ENCODE results near the gene ARSA. TPM values are rescaled to one million over a fixed set of nuclear protein-coding genes. Genes with fewer than 3 reads are reported as not detected.

The ARSA gene
- total RNA-seq, 4 donors from 2014 or later = 8.8 to 17.8 (median 10.2) TPM

- intact Hi-C loops (cut with DNase I; ENCODE audit: low total_unique reads) (no loop called here), in situ Hi-C loops (cut with MboI; ENCODE audit: low sequenced_read_pairs in 4 of 4) (no loop called here)
- Histone ChIP-seq H3K27ac (peak within 1 kb of the TSS; percentile 89 to 98 (median 96)), H3K4me3 (peak within 1 kb of the TSS; percentile 62 to 81 (median 64)), H3K27me3 (no peaks in the 10 kb centered on the region), H3K4me1 (peaks cover 21 to 45% of the 10 kb centered on the region in 2 donors), H3K36me3 (peaks cover 0 to 23% of the 10 kb centered on the region in 2 donors), H3K9me3 (no peaks in the 10 kb centered on the region)
- TF ChIP-seq CTCF (IDR thresholded peaks at IDR 0.05 in 4 of 5, conservative IDR thresholded peaks at IDR 0.05 in 1 of 5) = peak in 1 of 5 experiments; percentile 17
- TF ChIP-seq POLR2A (IDR thresholded peaks at IDR 0.05) = peak; percentile 38 to 48
- peak; percentile 51 to 59 for ATAC-seq
- DNase-seq = peak; percentile 44 to 79
These were observed 49.8 kb downstream of the ARSA start, which contains the start of gene CPT1B for GRCh38 chr22:50577987-50578775. Gene CPT1B (minus strand): TSS chr22:50578427. CDS start chr22:50577915, 512 bp downstream.

GRCh38 chr22:50577697-50577986 lies 50.3 kb downstream of the ARSA start:
- Histone ChIP-seq H3K27ac (peak overlapping the region; percentile 89 to 98 (median 96)), H3K4me3 (peak overlapping the region; percentile 62 to 81 (median 64))

DNA sequence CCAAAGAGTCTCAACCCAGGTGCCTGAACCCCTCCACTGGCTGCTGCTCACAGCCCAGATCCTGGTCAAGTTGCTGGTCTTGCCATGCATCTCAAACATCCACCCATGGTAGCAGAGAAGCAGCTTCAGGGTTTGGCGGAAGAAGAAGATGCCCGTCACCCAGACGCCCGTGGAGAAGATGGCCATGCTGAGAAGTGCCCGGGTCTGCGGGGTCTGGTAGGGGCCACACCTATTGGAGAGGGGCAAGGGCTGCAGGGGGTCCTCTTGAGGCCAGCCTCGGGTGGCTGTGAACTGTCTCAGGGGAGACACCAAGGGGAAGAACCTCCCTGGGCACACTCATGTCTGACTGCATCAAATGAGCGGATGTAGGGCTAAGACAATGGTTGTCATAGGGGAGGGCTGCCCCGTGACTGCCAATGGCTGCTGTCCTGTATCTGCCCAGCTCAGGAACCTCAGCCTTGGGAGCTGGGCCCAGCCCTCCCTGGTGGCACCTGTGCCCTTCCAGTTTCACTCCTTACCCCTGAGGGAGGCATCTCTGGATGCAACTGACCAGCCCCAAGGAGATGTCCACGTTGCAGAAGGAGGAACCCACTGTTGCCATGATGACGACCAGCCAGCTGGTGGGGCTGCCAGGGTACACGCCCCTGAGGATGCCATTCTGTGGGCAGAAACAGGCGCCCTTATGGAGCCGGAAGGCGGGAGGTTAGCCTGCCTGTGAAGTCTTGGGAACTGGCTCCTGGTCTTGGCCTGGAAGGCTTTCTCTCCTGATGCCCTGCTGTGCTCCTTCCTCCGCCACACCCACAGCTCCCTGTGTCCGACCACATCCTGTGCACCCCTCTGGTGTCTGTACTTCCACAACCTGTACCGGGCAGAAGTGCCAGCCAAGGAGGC lies 50.9 kb downstream of the ARSA start:
- TF ChIP-seq CTCF (IDR thresholded peaks at IDR 0.05 in 4 of 5, conservative IDR thresholded peaks at IDR 0.05 in 1 of 5) (no peak), POLR2A (IDR thresholded peaks at IDR 0.05) (no peak)
- DNase-seq = no peak
- Histone ChIP-seq H3K27me3 (no peaks in the 10 kb centered on the region), H3K4me3 (peak overlapping the region; percentile 62 to 81 (median 64)), H3K27ac (peak overlapping the region; percentile 89 to 98 (median 96)), H3K4me1 (peaks cover 21 to 44% of the 10 kb centered on the region in 2 donors), H3K9me3 (no peaks in the 10 kb centered on the region), H3K36me3 (peaks cover 0 to 34% of the 10 kb centered on the region in 2 donors)
- in situ Hi-C loops (cut with MboI; ENCODE audit: low sequenced_read_pairs in 4 of 4) = no loop called here
- intact Hi-C loops (cut with DNase I; ENCODE audit: low total_unique reads) = no loop called here
- ATAC-seq = no peak

More at GRCh38 chr22:50577697-50577986, 50.3 kb downstream of the ARSA start:
- DNase-seq (no peak), ATAC-seq (no peak)
- no peaks in the 10 kb centered on the region for H3K9me3 ChIP-seq
- H3K36me3 ChIP-seq = peaks cover 0 to 28% of the 10 kb centered on the region in 2 donors
- peaks cover 21 to 44% of the 10 kb centered on the region in 2 donors for H3K4me1 ChIP-seq
- H3K27me3 ChIP-seq = no peaks in the 10 kb centered on the region
- no peak for TF ChIP-seq CTCF (IDR thresholded peaks at IDR 0.05 in 4 of 5, conservative IDR thresholded peaks at IDR 0.05 in 1 of 5)
- TF ChIP-seq POLR2A (IDR thresholded peaks at IDR 0.05) = no peak
- intact Hi-C loops (cut with DNase I; ENCODE audit: low total_unique reads) (no loop called here), in situ Hi-C loops (cut with MboI; ENCODE audit: low sequenced_read_pairs in 4 of 4) (no loop called here)

DNA sequence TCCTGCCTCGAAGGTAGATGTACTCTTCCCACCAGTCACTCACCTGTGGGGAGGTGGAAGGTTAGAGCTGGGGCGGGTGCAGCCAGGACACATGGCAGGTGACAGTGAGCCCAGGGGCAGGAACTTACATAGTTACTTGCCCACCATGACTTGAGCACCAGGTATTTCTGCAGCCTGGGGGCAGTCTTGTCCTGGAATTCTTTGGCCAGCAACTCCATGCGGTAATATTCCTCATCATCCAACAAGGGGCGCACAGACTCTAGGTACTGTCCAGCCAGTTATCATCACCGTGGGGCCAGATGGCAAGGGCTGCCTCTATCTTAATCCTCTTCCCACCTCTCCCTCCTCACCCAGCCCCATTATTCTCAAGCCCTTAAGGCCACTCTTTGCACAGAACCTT lies 51.9 kb downstream of the ARSA start:
- no peak overlapping the region for H3K4me3 ChIP-seq
- ATAC-seq (no peak), DNase-seq (no peak)
- peaks cover 0 to 43% of the 10 kb centered on the region in 2 donors for H3K36me3 ChIP-seq
- H3K27me3 ChIP-seq = no peaks in the 10 kb centered on the region
- H3K4me1 ChIP-seq = peaks cover 13 to 34% of the 10 kb centered on the region in 2 donors
- in situ Hi-C loops (cut with MboI; ENCODE audit: low sequenced_read_pairs in 4 of 4) = no loop called here
- intact Hi-C loops (cut with DNase I; ENCODE audit: low total_unique reads) = no loop called here
- H3K27ac ChIP-seq = peak overlapping the region in 3 of 4 donors; percentile 96 to 98 (median 96)
- H3K9me3 ChIP-seq = no peaks in the 10 kb centered on the region
- peak in 4 of 5 experiments; percentile 4 to 28 (median 22) for TF ChIP-seq CTCF (IDR thresholded peaks at IDR 0.05 in 4 of 5, conservative IDR thresholded peaks at IDR 0.05 in 1 of 5)
- no peak for TF ChIP-seq POLR2A (IDR thresholded peaks at IDR 0.05)
